Endothelial cell of umbilical vein (primary cell): ENCODE results near the gene EFNA2. TPM values are rescaled to one million over a fixed set of nuclear protein-coding genes. Genes with fewer than 3 reads are reported as not detected.

Experiments
- BruUV-seq: library from RNA; stranded (reverse); fragments of 400-500 nt; replicated peaks from 2 replicates; lab custom pipeline; 2021; lab: Mats Ljungman, UMichigan
- CTCF ChIA-PET: fragments of 300-600, 350-600 bp; sonication (Branson Sonifier 250); formaldehyde crosslinking; loops from one replicate; lab custom pipeline; 2021; ENCODE audit warnings: antibody characterized with exemption, inconsistent platforms; lab: Charles Lee
- POLR2A ChIA-PET: fragments of 300-600, 350-600 bp; sonication (Branson Sonifier 250); formaldehyde crosslinking; loops from one replicate; lab custom pipeline; 2021; ENCODE audit warnings: antibody characterized with exemption, inconsistent platforms; lab: Charles Lee
- DNase-seq: peaks from one replicate; pipeline ENCODE4 v3.0.0-alpha.2; 2011; ENCODE audit warnings: low read depth, low spot score
- FAIRE-seq: peaks from 2 replicates; lab custom pipeline; 2011; peaks lifted over from hg19 to GRCh38; lab: Jason Lieb, UNC
- H2AFZ ChIP-seq: 2 replicates; pipeline ENCODE4 v1.6.0; 2012; ENCODE audit warnings: low read depth, low read length, control low read depth, inconsistent platforms
- H3K27ac ChIP-seq: 2 replicates; pipeline ENCODE4 v1.5.1; 2011; ENCODE audit warnings: low read depth, mild to moderate bottlenecking, control low read depth, low read length, moderate library complexity; ENCODE audit not compliant: insufficient read depth
- H3K27me3 ChIP-seq, 2 experiments: 2 replicates each; pipeline versions ENCODE4 v1.6.0 to v1.6.1; 2011; ENCODE audit warnings: low read length in 2 of 2, mixed read lengths in 1 of 2; ENCODE audit not compliant: control insufficient read depth in 2 of 2, insufficient read depth in 2 of 2
- H3K36me3 ChIP-seq, 2 experiments: 2 replicates in 1 of 2; 3 replicates in 1 of 2; pipeline ENCODE4 v1.5.1; 2011; ENCODE audit warnings: low read length in 2 of 2, mild to moderate bottlenecking in 1 of 2, moderate library complexity in 1 of 2; ENCODE audit not compliant: control insufficient read depth in 2 of 2, insufficient read depth in 2 of 2; ENCODE audit errors: extremely low read depth in 1 of 2
- H3K4me1 ChIP-seq: 3 replicates; pipeline ENCODE4 v1.5.1; 2011; ENCODE audit warnings: mild to moderate bottlenecking, low read length; ENCODE audit not compliant: control insufficient read depth, insufficient read depth; ENCODE audit errors: extremely low read depth
- H3K4me2 ChIP-seq: 2 replicates; pipeline ENCODE4 v1.6.1; 2011; ENCODE audit warnings: low read length, control low read depth, mixed read lengths; ENCODE audit not compliant: insufficient read depth
- H3K4me3 ChIP-seq, 3 experiments: fragments of 200-600 bp in 1 of 3; sonication (generic), shearing (Covaris generic) in 1 of 3; replicated peaks in 1 of 3; 2 replicates each; pipeline ENCODE4 v1.5.1; 2011 to 2016; ENCODE audit warnings: control low read depth in 3 of 3, low read length in 3 of 3, mild to moderate bottlenecking in 2 of 3, inconsistent platforms in 1 of 3, low read depth in 1 of 3, moderate library complexity in 1 of 3; ENCODE audit not compliant: insufficient read depth in 1 of 3
- H3K79me2 ChIP-seq: 2 replicates; pipeline ENCODE4 v1.6.0; 2012; ENCODE audit warnings: low read length, inconsistent platforms; ENCODE audit not compliant: control insufficient read depth, insufficient read depth
- H3K9ac ChIP-seq: replicated peaks from 2 replicates; pipeline ENCODE3; 2011; ENCODE audit warnings: low read length, control low read depth; ENCODE audit not compliant: insufficient read depth; ENCODE audit errors: extremely low read depth
- H3K9me1 ChIP-seq: replicated peaks from 3 replicates; pipeline ENCODE4 v1.6.0; 2011; ENCODE audit warnings: mild to moderate bottlenecking, low read length; ENCODE audit not compliant: control insufficient read depth, insufficient read depth; ENCODE audit errors: extremely low read depth
- H3K9me3 ChIP-seq: replicated peaks from 2 replicates; pipeline ENCODE4 v1.5.1; 2012; ENCODE audit warnings: low read length, inconsistent platforms; ENCODE audit not compliant: control insufficient read depth, insufficient read depth
- H4K20me1 ChIP-seq: replicated peaks from 2 replicates; pipeline ENCODE3; 2011; ENCODE audit warnings: mild to moderate bottlenecking, low read length; ENCODE audit not compliant: control insufficient read depth, insufficient read depth; ENCODE audit errors: extremely low read depth
- EZH2 ChIP-seq: IDR thresholded peaks from 2 replicates; pipeline ENCODE4 v1.6.1; 2012; ENCODE audit warnings: borderline replicate concordance, low read depth, mild to moderate bottlenecking, moderate library complexity, low read length, inconsistent platforms; ENCODE audit not compliant: severe bottlenecking
- FOS ChIP-seq: IDR thresholded peaks from 2 replicates; pipeline ENCODE4 v1.6.1; 2011; ENCODE audit warnings: mild to moderate bottlenecking, low read length, moderate library complexity, borderline replicate concordance; ENCODE audit not compliant: insufficient read depth
- GATA2 ChIP-seq: IDR thresholded peaks from 2 replicates; pipeline ENCODE4 v1.7.0; 2011; ENCODE audit warnings: low read depth, mild to moderate bottlenecking, moderate library complexity, mixed read lengths, low read length; ENCODE audit not compliant: insufficient read length, insufficient read depth
- JUN ChIP-seq: IDR thresholded peaks from 2 replicates; pipeline ENCODE4 v1.6.1; 2011; ENCODE audit warnings: borderline replicate concordance, low read depth; ENCODE audit not compliant: insufficient read length, insufficient read depth
- MYC ChIP-seq: IDR thresholded peaks from one replicate; pipeline ENCODE4 v1.6.1; 2011; ENCODE audit warnings: mild to moderate bottlenecking, low read depth, low read length
- POLR2A ChIP-seq: IDR thresholded peaks from 2 replicates; pipeline ENCODE4 v1.6.1; 2012; ENCODE audit warnings: low read depth, mild to moderate bottlenecking, control low read depth, low read length
- POLR2AphosphoS5 ChIP-seq: IDR thresholded peaks from 2 replicates; pipeline ENCODE4 v1.6.1; 2012; ENCODE audit warnings: low read depth, mild to moderate bottlenecking, control low read depth, low read length, moderate library complexity; ENCODE audit not compliant: insufficient read depth
- dilution Hi-C: fragments of 300-500 bp; cut with MboI; formaldehyde crosslinking; loops from one replicate; pipeline ENCODE4 v1.15.0; 2019; ENCODE audit warnings: low sequenced_read_pairs; ENCODE audit not compliant: extremely low pct_ligation_motif_present
- intact Hi-C: fragments of 100-400 bp; cut with micrococcal nuclease; formaldehyde crosslinking; loops from one replicate; pipeline ENCODE4 v1.10.0; 2022
- polyA plus RNA-seq, 4 experiments: library from polyadenylated mRNA; depleted of rRNA in 3 of 4; stranded (reverse) in 3 of 4; unstranded in 1 of 4; fragments of >200 nt; gene quantifications; 2 replicates each; pipeline versions ENCODE4 v1.2.1 to v1.2.3, GENCODE V29; 2011 to 2012; ENCODE audit warnings: missing spikeins in 1 of 4
- total RNA-seq: library from RNA; stranded (reverse); gene quantifications from 2 replicates; pipeline ENCODE4 v1.2.3, GENCODE V29; 2021
- TF ChIP-seq, protein P1 (sequence below), 2 donors: IDR thresholded peaks; 1 replicate in 1 of 2; 2 replicates in 1 of 2; pipeline ENCODE4 v1.5.1; 2011; ENCODE audit warnings: low read length in 2 of 2, mild to moderate bottlenecking in 2 of 2, moderate library complexity in 2 of 2, control low read depth in 1 of 2, inconsistent platforms in 1 of 2, low read depth in 1 of 2; ENCODE audit not compliant: insufficient read depth in 1 of 2; ENCODE audit errors: extremely low read depth in 1 of 2
- TF ChIP-seq, protein P2 (sequence below): IDR thresholded peaks from 2 replicates; pipeline ENCODE4 v1.6.1; 2011; ENCODE audit not compliant: insufficient read depth, insufficient read length

Gene EFNA2
- total and polyA plus RNA-seq, 2 donors (not counting 3 experiments of a cell fraction or from before 2014, with no cell fraction given), result 0.52 to 1.1 TPM

DNA sequence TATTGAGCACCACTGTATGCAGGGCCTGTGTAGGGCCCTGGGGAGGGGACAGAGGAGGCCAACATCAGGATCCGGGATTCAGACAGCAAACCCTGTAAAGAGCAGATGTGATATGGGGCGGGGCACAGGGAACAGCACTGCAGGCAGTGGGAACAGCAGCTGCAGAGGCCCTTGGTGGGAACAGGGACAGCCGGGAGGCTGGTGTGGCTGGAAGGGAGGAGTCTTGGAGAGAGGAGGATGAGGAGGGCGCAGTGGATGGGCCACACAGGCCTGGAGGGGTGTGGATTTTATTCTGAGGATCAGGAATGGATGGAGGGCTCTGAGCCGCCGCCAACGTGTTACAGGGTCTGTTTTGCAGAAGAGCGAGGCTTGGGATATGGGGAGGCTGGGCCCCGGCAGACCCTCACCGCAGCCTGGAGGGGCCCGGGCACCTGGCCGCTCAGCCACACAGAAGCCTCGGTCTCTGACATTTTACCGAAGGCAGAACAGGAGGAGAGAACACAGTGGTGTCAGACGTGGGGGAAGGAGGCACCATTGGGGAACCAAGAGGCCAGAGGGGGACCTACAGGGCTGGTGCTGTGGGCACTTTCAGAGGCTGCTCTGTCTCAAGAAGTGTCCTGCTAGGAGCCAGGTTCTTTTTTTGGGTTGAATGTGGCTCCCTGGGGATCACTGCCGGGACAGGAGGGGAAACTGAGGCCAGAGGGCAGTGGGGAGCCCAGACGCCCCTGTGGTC is 6.9 kb downstream of the EFNA2 start:
- DNase-seq (no peak), FAIRE-seq (no peak)
- H3K27ac ChIP-seq, result no peak overlapping the region
- H3K27me3 ChIP-seq, result no peaks in the 10 kb centered on the region
- TF ChIP-seq MYC, result no peak
- TF ChIP-seq EZH2, result no peak
- no peak for TF ChIP-seq JUN
- TF ChIP-seq GATA2, result no peak
- TF ChIP-seq, protein P1, sequence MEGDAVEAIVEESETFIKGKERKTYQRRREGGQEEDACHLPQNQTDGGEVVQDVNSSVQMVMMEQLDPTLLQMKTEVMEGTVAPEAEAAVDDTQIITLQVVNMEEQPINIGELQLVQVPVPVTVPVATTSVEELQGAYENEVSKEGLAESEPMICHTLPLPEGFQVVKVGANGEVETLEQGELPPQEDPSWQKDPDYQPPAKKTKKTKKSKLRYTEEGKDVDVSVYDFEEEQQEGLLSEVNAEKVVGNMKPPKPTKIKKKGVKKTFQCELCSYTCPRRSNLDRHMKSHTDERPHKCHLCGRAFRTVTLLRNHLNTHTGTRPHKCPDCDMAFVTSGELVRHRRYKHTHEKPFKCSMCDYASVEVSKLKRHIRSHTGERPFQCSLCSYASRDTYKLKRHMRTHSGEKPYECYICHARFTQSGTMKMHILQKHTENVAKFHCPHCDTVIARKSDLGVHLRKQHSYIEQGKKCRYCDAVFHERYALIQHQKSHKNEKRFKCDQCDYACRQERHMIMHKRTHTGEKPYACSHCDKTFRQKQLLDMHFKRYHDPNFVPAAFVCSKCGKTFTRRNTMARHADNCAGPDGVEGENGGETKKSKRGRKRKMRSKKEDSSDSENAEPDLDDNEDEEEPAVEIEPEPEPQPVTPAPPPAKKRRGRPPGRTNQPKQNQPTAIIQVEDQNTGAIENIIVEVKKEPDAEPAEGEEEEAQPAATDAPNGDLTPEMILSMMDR (IDR thresholded peaks at IDR 0.05; ENCODE audit: extremely low read depth in 1 of 2, insufficient read depth in 1 of 2, low read depth in 1 of 2, low read length in 2 of 2), result no peak
- no peak for TF ChIP-seq FOS
- TF ChIP-seq, protein P2, sequence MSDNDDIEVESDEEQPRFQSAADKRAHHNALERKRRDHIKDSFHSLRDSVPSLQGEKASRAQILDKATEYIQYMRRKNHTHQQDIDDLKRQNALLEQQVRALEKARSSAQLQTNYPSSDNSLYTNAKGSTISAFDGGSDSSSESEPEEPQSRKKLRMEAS, result no peak
- no peak for TF ChIP-seq POLR2AphosphoS5
- TF ChIP-seq POLR2A, result no peak
- intact Hi-C loops, result no loop called here
- H2AFZ ChIP-seq, result no peak overlapping the region
- ChIA-PET CTCF (no interaction called here), POLR2A (no interaction called here)
- no TSS peak for BruUV-seq
- H3K9ac ChIP-seq, result no peak overlapping the region
- no peak overlapping the region for H3K4me2 ChIP-seq
- H3K9me3 ChIP-seq, result no peaks in the 10 kb centered on the region
- no peaks in the 10 kb centered on the region for H3K9me1 ChIP-seq
- peaks cover 4% of the 10 kb centered on the region for H3K4me1 ChIP-seq
- no peak overlapping the region for H3K4me3 ChIP-seq
- dilution Hi-C loops, result no loop called here
- no peaks in the 10 kb centered on the region for H3K36me3 ChIP-seq
- no peaks in the 10 kb centered on the region for H4K20me1 ChIP-seq
- no peaks in the 10 kb centered on the region for H3K79me2 ChIP-seq
